H9 (cell line): ENCODE measurements around the gene SP140. TPM values are rescaled to one million over a fixed set of nuclear protein-coding genes. Genes with fewer than 3 reads are reported as not detected.
A peak's percentile ranks its signal among the peaks of the same experiment; 100 is the strongest.

Experiments
- DNase-seq: peaks from one replicate; pipeline ENCODE4 v3.0.0-alpha.2; 2017
- H2AFZ ChIP-seq: one replicate; pipeline ENCODE4 v1.6.1; 2013; ENCODE audit warnings: mild to moderate bottlenecking, low read length, control low read depth, moderate library complexity
- H2AK5ac ChIP-seq: 2 replicates; pipeline ENCODE4 v1.6.1; 2013; ENCODE audit warnings: low read length, control low read depth, mixed read lengths; ENCODE audit not compliant: insufficient read length
- H2BK120ac ChIP-seq: one replicate; pipeline ENCODE4 v1.6.1; 2013; ENCODE audit warnings: low read depth, mild to moderate bottlenecking, low read length, control low read depth, inconsistent platforms; ENCODE audit not compliant: poor library complexity, severe bottlenecking
- H2BK12ac ChIP-seq: 2 replicates; pipeline ENCODE4 v1.6.1; 2013; ENCODE audit warnings: low read length, control low read depth, mixed read lengths, low read depth; ENCODE audit not compliant: insufficient read length
- H2BK15ac ChIP-seq: 2 replicates; pipeline ENCODE4 v1.6.1; 2013; ENCODE audit warnings: low read depth, low read length, control low read depth
- H2BK20ac ChIP-seq: one replicate; pipeline ENCODE4 v1.6.1; 2013; ENCODE audit warnings: low read depth, mild to moderate bottlenecking, low read length, control low read depth, inconsistent platforms; ENCODE audit not compliant: poor library complexity, severe bottlenecking
- H2BK5ac ChIP-seq: 2 replicates; pipeline ENCODE4 v1.6.1; 2013; ENCODE audit warnings: low read length, control low read depth, mixed read lengths; ENCODE audit not compliant: insufficient read length
- H3K14ac ChIP-seq: 2 replicates; pipeline ENCODE4 v1.6.1; 2013; ENCODE audit warnings: low read length, control low read depth; ENCODE audit not compliant: insufficient read depth
- H3K18ac ChIP-seq: 2 replicates; pipeline ENCODE4 v1.6.1; 2013; ENCODE audit warnings: low read depth, mild to moderate bottlenecking, mixed read lengths, low read length, control low read depth; ENCODE audit not compliant: insufficient read length
- H3K23ac ChIP-seq: 2 replicates; pipeline ENCODE4 v1.6.1; 2013; ENCODE audit warnings: low read length, control low read depth, mixed read lengths, low read depth; ENCODE audit not compliant: insufficient read length
- H3K23me2 ChIP-seq: 2 replicates; pipeline ENCODE4 v1.6.1; 2013; ENCODE audit warnings: low read depth, mild to moderate bottlenecking, mixed read lengths, low read length, control low read depth; ENCODE audit not compliant: insufficient read length, poor library complexity, severe bottlenecking
- H3K27ac ChIP-seq: 2 replicates; pipeline ENCODE4 v1.5.1; 2013; ENCODE audit warnings: low read length, control low read depth, mixed read lengths, low read depth; ENCODE audit not compliant: insufficient read length
- H3K27me3 ChIP-seq: 2 replicates; pipeline ENCODE4 v1.6.1; 2013; ENCODE audit warnings: low read length, control low read depth, inconsistent platforms; ENCODE audit not compliant: insufficient read depth
- H3K4ac ChIP-seq: 2 replicates; pipeline ENCODE4 v1.6.1; 2013; ENCODE audit warnings: low read depth, mild to moderate bottlenecking, control low read depth, inconsistent platforms, low read length, moderate library complexity
- H3K4me1 ChIP-seq: 2 replicates; pipeline ENCODE4 v1.6.1; 2013; ENCODE audit warnings: low read length, control low read depth, inconsistent platforms; ENCODE audit not compliant: insufficient read depth
- H3K4me2 ChIP-seq: 2 replicates; pipeline ENCODE4 v1.6.1; 2013; ENCODE audit warnings: low read length, control low read depth, mixed read lengths; ENCODE audit not compliant: insufficient read length, insufficient read depth
- H3K56ac ChIP-seq: 2 replicates; pipeline ENCODE4 v1.6.1; 2013; ENCODE audit warnings: low read depth, mild to moderate bottlenecking, mixed read lengths, low read length, control low read depth; ENCODE audit not compliant: insufficient read length
- H3K79me1 ChIP-seq: 2 replicates; pipeline ENCODE4 v1.6.1; 2013; ENCODE audit warnings: low read depth, mild to moderate bottlenecking, moderate library complexity, low read length, control low read depth, inconsistent platforms; ENCODE audit not compliant: insufficient read depth, poor library complexity, severe bottlenecking
- H3K79me2 ChIP-seq: 2 replicates; pipeline ENCODE4 v1.6.1; 2013; ENCODE audit warnings: low read length, control low read depth, inconsistent platforms; ENCODE audit not compliant: insufficient read depth
- H3K9ac ChIP-seq: 2 replicates; pipeline ENCODE4 v1.6.1; 2013; ENCODE audit warnings: low read length, control low read depth, mixed read lengths; ENCODE audit not compliant: insufficient read length; ENCODE audit errors: extremely low read depth
- H3K9me3 ChIP-seq: one replicate; pipeline ENCODE4 v1.6.1; 2013; ENCODE audit warnings: low read depth, low read length, inconsistent platforms; ENCODE audit not compliant: control insufficient read depth
- H3T11ph ChIP-seq: one replicate; pipeline ENCODE4 v1.6.1; 2013; ENCODE audit warnings: mild to moderate bottlenecking, low read length, control low read depth, inconsistent platforms
- H4K20me1 ChIP-seq: one replicate; pipeline ENCODE4 v1.6.1; 2013; ENCODE audit not compliant: control insufficient read depth, insufficient read length, insufficient read depth
- H4K5ac ChIP-seq: 2 replicates; pipeline ENCODE4 v1.6.1; 2013; ENCODE audit warnings: low read depth, mild to moderate bottlenecking, mixed read lengths, low read length, control low read depth; ENCODE audit not compliant: insufficient read length
- H4K8ac ChIP-seq: replicated peaks from 2 replicates; pipeline ENCODE4 v1.6.1; 2013; ENCODE audit warnings: low read length, control low read depth, mixed read lengths, low read depth; ENCODE audit not compliant: insufficient read length
- H4K91ac ChIP-seq: 2 replicates; pipeline ENCODE4 v1.6.1; 2013; ENCODE audit warnings: low read depth, mild to moderate bottlenecking, moderate library complexity, mixed read lengths, low read length, control low read depth; ENCODE audit not compliant: insufficient read length
- H3K27ac Mint-ChIP-seq, 3 experiments: 2 replicates in 2 of 3; 3 replicates in 1 of 3; pipeline ENCODE4 v1.8.0; 2020 to 2021; ENCODE audit warnings: mixed read lengths in 3 of 3, mild to moderate bottlenecking in 1 of 3, moderate library complexity in 1 of 3
- H3K27me3 Mint-ChIP-seq: 2 replicates; pipeline ENCODE4 v1.8.0; 2021; ENCODE audit warnings: low read depth, mild to moderate bottlenecking, moderate library complexity, mixed read lengths
- H3K36me3 Mint-ChIP-seq, 3 experiments: 2 replicates in 2 of 3; 3 replicates in 1 of 3; pipeline ENCODE4 v1.8.0; 2020 to 2021; ENCODE audit warnings: low read depth in 3 of 3, mixed read lengths in 3 of 3; ENCODE audit not compliant: insufficient read depth in 1 of 3
- H3K4me1 Mint-ChIP-seq, 2 experiments: 2 replicates each; pipeline ENCODE4 v1.8.0; 2020; ENCODE audit warnings: mixed read lengths in 2 of 2
- H3K4me3 Mint-ChIP-seq, 2 experiments: 2 replicates in 1 of 2; 3 replicates in 1 of 2; pipeline ENCODE4 v1.8.0; 2020 to 2021; ENCODE audit warnings: mild to moderate bottlenecking in 2 of 2, mixed read lengths in 2 of 2, moderate library complexity in 1 of 2
- H3K9me3 Mint-ChIP-seq, 2 experiments: 2 replicates in 1 of 2; 3 replicates in 1 of 2; pipeline ENCODE4 v1.8.0; 2020; ENCODE audit warnings: mild to moderate bottlenecking in 2 of 2, mixed read lengths in 2 of 2, moderate library complexity in 1 of 2
- WGBS: extraction: QIAGEN DNeasy Blood & Tissue Kit; methylation state at CpG from one replicate; pipeline ENCODE4 v1.1.7; 2013; ENCODE audit warnings: missing lambda C conversion rate, low lambda C conversion rate, mixed read lengths; ENCODE audit not compliant: insufficient read length; ENCODE audit errors: extremely low coverage; 5-methylcytosine and 5-hydroxymethylcytosine counted together
- total RNA-seq: library from RNA; stranded (reverse); gene quantifications from 2 replicates; pipeline ENCODE4 v1.2.1, GENCODE V29; 2021
- TF ChIP-seq, protein P1 (sequence below): fragments of 200-600 bp; sonication (generic); conservative IDR thresholded peaks from 3 replicates; pipeline ENCODE4 v1.8.0; 2021; ENCODE audit warnings: antibody characterized with exemption, mild to moderate bottlenecking

The SP140 gene
- total RNA-seq, 1 experiment from 2014 or later: 0.31 TPM

DNA sequence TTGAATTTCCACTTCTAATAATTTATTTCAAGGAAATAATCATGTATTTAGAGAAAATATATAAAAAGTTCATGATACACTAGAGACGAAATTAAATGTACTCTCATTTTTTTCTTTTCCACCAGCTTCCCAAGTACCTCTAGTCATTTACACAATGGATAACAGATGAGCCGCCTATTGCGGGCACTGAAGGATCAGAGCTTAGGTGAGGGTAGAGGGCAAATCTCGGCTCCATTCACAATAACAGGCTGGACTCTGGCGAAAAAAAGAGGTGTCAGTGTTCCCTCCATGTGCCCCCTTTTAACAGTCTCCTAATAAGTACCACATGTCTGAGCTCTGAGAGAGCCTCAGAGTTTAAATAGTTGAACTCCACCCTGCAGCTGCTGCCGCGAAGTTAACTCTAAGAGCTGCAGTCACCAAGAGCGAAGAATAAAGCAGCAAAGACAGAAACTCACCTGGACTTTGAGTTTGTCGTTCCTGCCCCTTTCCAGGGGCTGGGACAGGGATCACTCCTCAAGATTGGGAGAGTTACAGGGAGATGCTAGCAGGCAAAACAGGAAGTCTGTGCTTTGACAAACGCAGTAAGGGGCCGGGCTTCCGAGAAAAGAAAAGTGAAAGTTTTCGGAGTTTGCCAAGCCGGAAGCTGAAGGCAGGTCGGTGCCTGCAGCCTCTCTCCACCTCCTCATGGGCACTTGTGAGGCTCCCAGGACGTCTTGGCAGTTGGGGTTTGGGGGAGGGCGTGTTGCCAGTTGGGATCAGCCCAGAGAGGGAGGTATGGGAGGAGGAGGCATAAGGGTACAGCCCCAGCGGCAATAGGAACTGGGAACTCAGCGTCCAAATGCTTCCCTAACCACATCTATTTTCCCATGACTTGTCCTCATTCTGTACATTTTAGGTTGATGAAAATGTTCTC lies 5.9 kb upstream of the SP140 start, which contains the start of gene SP110:
Gene SP110, minus strand, starts transcription at position 566 of the 913 bp plus-strand sequence. CDS start 3,057 bp downstream, outside the sequence.
- Histone ChIP-seq H3K23ac (no peak within 1 kb of the TSS), H3K9me3 (no peaks in the 10 kb centered on the region), H2BK12ac (no peak within 1 kb of the TSS), H2BK120ac (no peak within 1 kb of the TSS), H3K56ac (no peak within 1 kb of the TSS), H3K14ac (no peak within 1 kb of the TSS; the same call in 1 of the 2 replicates), H4K5ac (no peak within 1 kb of the TSS), H3K18ac (no peak within 1 kb of the TSS), H3T11ph (no peak within 1 kb of the TSS), H3K27ac (no peak within 1 kb of the TSS), H2AK5ac (no peak within 1 kb of the TSS), H4K8ac (no peak within 1 kb of the TSS), H3K9ac (no peak within 1 kb of the TSS), H3K79me1 (no peaks in the 10 kb centered on the region), H3K4ac (no peak within 1 kb of the TSS), H2BK5ac (no peak within 1 kb of the TSS), H3K79me2 (no peaks in the 10 kb centered on the region), H4K20me1 (no peaks in the 10 kb centered on the region), H4K91ac (no peak within 1 kb of the TSS), H2AFZ (peak within 1 kb of the TSS; percentile 5), H3K4me2 (peak within 1 kb of the TSS; percentile 63), H3K23me2 (peaks cover 6% of the 10 kb centered on the region), H2BK15ac (no peak within 1 kb of the TSS), H3K27me3 (no peaks in the 10 kb centered on the region), H3K4me1 (no peaks in the 10 kb centered on the region), H2BK20ac (no peak within 1 kb of the TSS)
- Mint-ChIP-seq H3K4me3 (peak within 1 kb of the TSS; percentile 67 to 83), H3K27ac (peak within 1 kb of the TSS; percentile 80 to 92 (median 89)), H3K9me3 (no peaks in the 10 kb centered on the region), H3K4me1 (peaks cover 9 to 10% of the 10 kb centered on the region in 2 experiments), H3K36me3 (peaks cover 0 to 9% (median 0%) of the 10 kb centered on the region in 3 experiments; a peak in 1 of 7 replicates), H3K27me3 (no peaks in the 10 kb centered on the region)
- no CpG with 5 or more reads among the region's 19 CpGs for whole genome bisulfite sequencing
- TF ChIP-seq, protein P1, sequence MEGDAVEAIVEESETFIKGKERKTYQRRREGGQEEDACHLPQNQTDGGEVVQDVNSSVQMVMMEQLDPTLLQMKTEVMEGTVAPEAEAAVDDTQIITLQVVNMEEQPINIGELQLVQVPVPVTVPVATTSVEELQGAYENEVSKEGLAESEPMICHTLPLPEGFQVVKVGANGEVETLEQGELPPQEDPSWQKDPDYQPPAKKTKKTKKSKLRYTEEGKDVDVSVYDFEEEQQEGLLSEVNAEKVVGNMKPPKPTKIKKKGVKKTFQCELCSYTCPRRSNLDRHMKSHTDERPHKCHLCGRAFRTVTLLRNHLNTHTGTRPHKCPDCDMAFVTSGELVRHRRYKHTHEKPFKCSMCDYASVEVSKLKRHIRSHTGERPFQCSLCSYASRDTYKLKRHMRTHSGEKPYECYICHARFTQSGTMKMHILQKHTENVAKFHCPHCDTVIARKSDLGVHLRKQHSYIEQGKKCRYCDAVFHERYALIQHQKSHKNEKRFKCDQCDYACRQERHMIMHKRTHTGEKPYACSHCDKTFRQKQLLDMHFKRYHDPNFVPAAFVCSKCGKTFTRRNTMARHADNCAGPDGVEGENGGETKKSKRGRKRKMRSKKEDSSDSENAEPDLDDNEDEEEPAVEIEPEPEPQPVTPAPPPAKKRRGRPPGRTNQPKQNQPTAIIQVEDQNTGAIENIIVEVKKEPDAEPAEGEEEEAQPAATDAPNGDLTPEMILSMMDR: no peak
- DNase-seq: peak; percentile 75
